ENCODE results near the gene ZSCAN32.
A peak's percentile ranks its signal among the peaks of the same experiment; 100 is the strongest.

ZSCAN32 gene

GRCh38 chr16:3400779-3401688 lies at the start of gene ZSCAN32, which contains the start of gene ZNF174:
Gene ZSCAN32, minus strand, starts transcription at chr16:3401004. Its CDS starts 3,447 bp downstream, at chr16:3397557.
Gene ZNF174, plus strand, starts transcription at chr16:3401215. Its CDS starts 790 bp downstream, at chr16:3402005.
- DNase-seq, result peak; percentile 99

- peak; percentile 26 for DNase-seq
Observed at GRCh38 chr16:3444032-3444388, 43.2 kb upstream of the ZSCAN32 start.

- peak; percentile 89 for DNase-seq
Observed at GRCh38 chr16:3443108-3444031, 42.6 kb upstream of the ZSCAN32 start, which contains the start of the genes NAA60 and ZNF597. Gene NAA60, plus strand, starts transcription at chr16:3443680. Its CDS starts 32,548 bp downstream, at chr16:3476228. Gene ZNF597, minus strand, starts transcription at chr16:3443504. Its CDS starts 351 bp downstream, at chr16:3443153.

- DNase-seq, result no peak
Observed at GRCh38 chr16:3439637-3440036, 38.8 kb upstream of the ZSCAN32 start.

GRCh38 chr16:3434373-3434772 lies 33.6 kb upstream of the ZSCAN32 start:
- no peak for DNase-seq

GRCh38 chr16:3431779-3432219 lies 31.0 kb upstream of the ZSCAN32 start:
- DNase-seq, result no peak

- DNase-seq, result no peak
Observed at GRCh38 chr16:3413730-3414379, 13.1 kb upstream of the ZSCAN32 start.

GRCh38 chr16:3408561-3409197 lies 7.9 kb upstream of the ZSCAN32 start:
- DNase-seq, result no peak

GRCh38 chr16:3401719-3402397 lies 1.1 kb upstream of the ZSCAN32 start:
- DNase-seq, result peak; percentile 14

GRCh38 chr16:3400446-3400778 lies 392 bp downstream of the ZSCAN32 start:
- DNase-seq, result no peak

GRCh38 chr16:3389663-3390338 lies 11.0 kb downstream of the ZSCAN32 start:
- no peak for DNase-seq

- DNase-seq, result no peak
Observed at GRCh38 chr16:3388325-3388724, 12.5 kb downstream of the ZSCAN32 start.

- DNase-seq, result no peak
Observed at GRCh38 chr16:3383045-3383448, 17.8 kb downstream of the ZSCAN32 start.

- no peak for DNase-seq
Observed at GRCh38 chr16:3377917-3378316, 22.9 kb downstream of the ZSCAN32 start.

GRCh38 chr16:3375680-3376079 lies 25.1 kb downstream of the ZSCAN32 start:
- DNase-seq, result no peak

GRCh38 chr16:3369073-3369472 lies 31.7 kb downstream of the ZSCAN32 start:
- DNase-seq, result no peak

GRCh38 chr16:3364774-3365427 lies 35.9 kb downstream of the ZSCAN32 start:
- DNase-seq, result peak; percentile 96

- peak; percentile 15 for DNase-seq
Observed at GRCh38 chr16:3363793-3364192, 37.0 kb downstream of the ZSCAN32 start.

- no peak for DNase-seq
Observed at GRCh38 chr16:3362931-3363330, 37.9 kb downstream of the ZSCAN32 start.

- no peak for DNase-seq
Observed at GRCh38 chr16:3358871-3359270, 41.9 kb downstream of the ZSCAN32 start.
